Esophagus squamous epithelium (tissue), 4 donors: ENCODE results near the gene PCSK9.

Experiments used
- POLR2A ChIP-seq, 4 donors: fragments of 450-650 bp; IDR thresholded peaks; one replicate each; pipeline ENCODE4 v1.6.1; 2017; ENCODE audit warnings: antibody characterized with exemption in 4 of 4, mild to moderate bottlenecking in 4 of 4, moderate library complexity in 3 of 4
- TF ChIP-seq, protein P1 (sequence below), 6 experiments: fragments of 450-650 bp in 4 of 6; fragments of 200-600 bp in 2 of 6; sonication (generic) in 2 of 6; IDR thresholded peaks; one replicate each; pipeline ENCODE4 v1.5.1; 2016 to 2019; ENCODE audit warnings: antibody characterized with exemption in 6 of 6, mild to moderate bottlenecking in 4 of 6, moderate library complexity in 4 of 6

DNA sequence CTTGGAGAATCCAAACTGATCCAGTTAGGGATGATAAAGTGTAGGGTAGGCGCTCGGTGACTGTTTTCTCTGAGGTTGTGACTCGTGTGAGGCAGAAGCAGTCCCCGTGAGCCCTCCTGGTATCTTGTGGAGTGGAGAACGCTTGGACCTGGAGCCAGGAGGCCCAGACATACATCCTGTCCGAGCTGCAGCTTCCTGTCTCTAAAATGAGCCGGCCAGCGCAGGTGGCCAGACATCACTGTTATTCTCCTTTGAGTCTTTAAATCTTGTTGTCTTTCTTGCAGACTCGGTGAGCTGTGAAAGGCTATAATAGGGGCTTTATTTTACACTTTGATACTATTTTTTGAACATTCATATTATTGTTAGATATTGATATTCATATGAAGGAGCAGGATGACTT, 12.3 kb downstream of the PCSK9 start:
- TF ChIP-seq, protein P1, sequence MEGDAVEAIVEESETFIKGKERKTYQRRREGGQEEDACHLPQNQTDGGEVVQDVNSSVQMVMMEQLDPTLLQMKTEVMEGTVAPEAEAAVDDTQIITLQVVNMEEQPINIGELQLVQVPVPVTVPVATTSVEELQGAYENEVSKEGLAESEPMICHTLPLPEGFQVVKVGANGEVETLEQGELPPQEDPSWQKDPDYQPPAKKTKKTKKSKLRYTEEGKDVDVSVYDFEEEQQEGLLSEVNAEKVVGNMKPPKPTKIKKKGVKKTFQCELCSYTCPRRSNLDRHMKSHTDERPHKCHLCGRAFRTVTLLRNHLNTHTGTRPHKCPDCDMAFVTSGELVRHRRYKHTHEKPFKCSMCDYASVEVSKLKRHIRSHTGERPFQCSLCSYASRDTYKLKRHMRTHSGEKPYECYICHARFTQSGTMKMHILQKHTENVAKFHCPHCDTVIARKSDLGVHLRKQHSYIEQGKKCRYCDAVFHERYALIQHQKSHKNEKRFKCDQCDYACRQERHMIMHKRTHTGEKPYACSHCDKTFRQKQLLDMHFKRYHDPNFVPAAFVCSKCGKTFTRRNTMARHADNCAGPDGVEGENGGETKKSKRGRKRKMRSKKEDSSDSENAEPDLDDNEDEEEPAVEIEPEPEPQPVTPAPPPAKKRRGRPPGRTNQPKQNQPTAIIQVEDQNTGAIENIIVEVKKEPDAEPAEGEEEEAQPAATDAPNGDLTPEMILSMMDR (IDR thresholded peaks at IDR 0.05): no peak
- no peak for TF ChIP-seq POLR2A (IDR thresholded peaks at IDR 0.05)
